Measurements from ENCODE around the gene HERC4. TPM values are rescaled to one million over a fixed set of nuclear protein-coding genes. Genes with fewer than 3 reads are reported as not detected.

HERC4 gene
- total RNA-seq, 1 experiment from 2014 or later: 95.2 TPM

GRCh38 chr10:67926951-67927350, 148.1 kb downstream of the HERC4 start:
- no peaks in the 10 kb centered on the region for H3K4me1 Mint-ChIP-seq (ENCODE audit: low read depth, unreplicated experiment)
- no peak for DNase-seq
- no peak overlapping the region for H3K4me3 Mint-ChIP-seq (ENCODE audit: low read depth, unreplicated experiment)
- intact Hi-C loops (cut with micrococcal nuclease; ENCODE audit: unreplicated experiment): no loop called here
- H3K9me3 Mint-ChIP-seq (ENCODE audit: low read depth, unreplicated experiment): no peaks in the 10 kb centered on the region
- H3K27ac Mint-ChIP-seq (ENCODE audit: unreplicated experiment): no peak overlapping the region
- no peak for TF ChIP-seq CTCF (IDR thresholded peaks at IDR 0.05; ENCODE audit: unreplicated experiment)
- H3K27me3 Mint-ChIP-seq (ENCODE audit: unreplicated experiment): no peaks in the 10 kb centered on the region
- CTCF ChIA-PET: interaction anchor here (0.6 kb wide), 1 partner anchor 9 kb away, joined by 3 read pairs; no protein-coding TSS in a partner anchor
- no TSS peak for BruUV-seq (replicated peaks)
- peaks cover 11% of the 10 kb centered on the region for H3K36me3 Mint-ChIP-seq (ENCODE audit: insufficient read depth, unreplicated experiment)

- CTCF ChIA-PET: no interaction called here
- no peak overlapping the region for H3K4me3 Mint-ChIP-seq (ENCODE audit: low read depth, unreplicated experiment)
- TF ChIP-seq CTCF (IDR thresholded peaks at IDR 0.05; ENCODE audit: unreplicated experiment): no peak
- H3K36me3 Mint-ChIP-seq (ENCODE audit: insufficient read depth, unreplicated experiment): peaks cover 11% of the 10 kb centered on the region
- DNase-seq: no peak
- intact Hi-C loops (cut with micrococcal nuclease; ENCODE audit: unreplicated experiment): no loop called here
- H3K9me3 Mint-ChIP-seq (ENCODE audit: low read depth, unreplicated experiment): no peaks in the 10 kb centered on the region
- no peaks in the 10 kb centered on the region for H3K27me3 Mint-ChIP-seq (ENCODE audit: unreplicated experiment)
- no peaks in the 10 kb centered on the region for H3K4me1 Mint-ChIP-seq (ENCODE audit: low read depth, unreplicated experiment)
- BruUV-seq (replicated peaks): no TSS peak
- H3K27ac Mint-ChIP-seq (ENCODE audit: unreplicated experiment): no peak overlapping the region
Observed at GRCh38 chr10:67925449-67926005, 149.6 kb downstream of the HERC4 start.

- DNase-seq: no peak
Observed at GRCh38 chr10:67924136-67924535, 150.9 kb downstream of the HERC4 start.

GRCh38 chr10:67923551-67923950, 151.5 kb downstream of the HERC4 start:
- H3K9me3 Mint-ChIP-seq (ENCODE audit: low read depth, unreplicated experiment): no peaks in the 10 kb centered on the region
- TF ChIP-seq CTCF (IDR thresholded peaks at IDR 0.05; ENCODE audit: unreplicated experiment): no peak
- no peaks in the 10 kb centered on the region for H3K27me3 Mint-ChIP-seq (ENCODE audit: unreplicated experiment)
- DNase-seq: no peak
- H3K4me3 Mint-ChIP-seq (ENCODE audit: low read depth, unreplicated experiment): no peak overlapping the region
- intact Hi-C loops (cut with micrococcal nuclease; ENCODE audit: unreplicated experiment): no loop called here
- no peak overlapping the region for H3K27ac Mint-ChIP-seq (ENCODE audit: unreplicated experiment)
- CTCF ChIA-PET: interaction anchor here (0.6 kb wide), 1 partner anchor 22 kb away, joined by 3 read pairs; no protein-coding TSS in a partner anchor
- BruUV-seq (replicated peaks): no TSS peak
- no peaks in the 10 kb centered on the region for H3K4me1 Mint-ChIP-seq (ENCODE audit: low read depth, unreplicated experiment)
- H3K36me3 Mint-ChIP-seq (ENCODE audit: insufficient read depth, unreplicated experiment): peaks cover 17% of the 10 kb centered on the region

More at GRCh38 chr10:67924136-67924535, 150.9 kb downstream of the HERC4 start:
- Mint-ChIP-seq H3K9me3 (ENCODE audit: low read depth, unreplicated experiment) (no peaks in the 10 kb centered on the region), H3K36me3 (ENCODE audit: insufficient read depth, unreplicated experiment) (peaks cover 11% of the 10 kb centered on the region), H3K4me1 (ENCODE audit: low read depth, unreplicated experiment) (no peaks in the 10 kb centered on the region), H3K27ac (ENCODE audit: unreplicated experiment) (no peak overlapping the region), H3K4me3 (ENCODE audit: low read depth, unreplicated experiment) (no peak overlapping the region), H3K27me3 (ENCODE audit: unreplicated experiment) (no peaks in the 10 kb centered on the region)
- CTCF ChIA-PET: no interaction called here
- no peak for TF ChIP-seq CTCF (IDR thresholded peaks at IDR 0.05; ENCODE audit: unreplicated experiment)
- BruUV-seq (replicated peaks): no TSS peak
- intact Hi-C loops (cut with micrococcal nuclease; ENCODE audit: unreplicated experiment): no loop called here

All from Calu3 (cell line).